Activated CD4-positive, alpha-beta memory T cell treated with anti-CD3 and anti-CD28 coated beads for 36 hours (primary cell): ENCODE data around the gene SMOC2. TPM values are rescaled to one million over a fixed set of nuclear protein-coding genes. Genes with fewer than 3 reads are reported as not detected.

Experiments
- CTCF ChIA-PET: fragments of 350-600 bp; sonication (Branson Sonifier 250); formaldehyde crosslinking; loops from one replicate; lab custom pipeline; 2021; ENCODE audit warnings: antibody characterized with exemption, inconsistent platforms; lab: Charles Lee
- POLR2A ChIA-PET: fragments of 350-600 bp; sonication (Branson Sonifier 250); formaldehyde crosslinking; loops from one replicate; lab custom pipeline; 2021; ENCODE audit warnings: antibody characterized with exemption; lab: Charles Lee
- DNase-seq: peaks from one replicate; pipeline ENCODE4 v3.0.0-alpha.2; 2020
- H3K27ac Mint-ChIP-seq: one replicate; pipeline ENCODE4 v1.8.0; 2021; ENCODE audit warnings: mixed read lengths
- H3K27me3 Mint-ChIP-seq: one replicate; pipeline ENCODE4 v1.8.0; 2021; ENCODE audit warnings: mixed read lengths
- H3K36me3 Mint-ChIP-seq: one replicate; pipeline ENCODE4 v1.8.0; 2021; ENCODE audit warnings: mixed read lengths
- H3K4me1 Mint-ChIP-seq: one replicate; pipeline ENCODE4 v1.8.0; 2021; ENCODE audit warnings: low read depth, mixed read lengths
- H3K4me3 Mint-ChIP-seq: one replicate; pipeline ENCODE4 v1.8.0; 2021; ENCODE audit warnings: mild to moderate bottlenecking, mixed read lengths
- H3K9me3 Mint-ChIP-seq: one replicate; pipeline ENCODE4 v1.8.0; 2021; ENCODE audit warnings: mixed read lengths
- intact Hi-C: fragments of 100-400 bp; cut with micrococcal nuclease; formaldehyde crosslinking; loops from one replicate; pipeline ENCODE4 v1.15.1; 2023
- total RNA-seq, 2 experiments: library from RNA; stranded (reverse); gene quantifications; one replicate each; pipeline ENCODE4 v1.2.3, GENCODE V29; 2021

Gene SMOC2
- total RNA-seq, 2 experiments from 2014 or later: not detected

DNA sequence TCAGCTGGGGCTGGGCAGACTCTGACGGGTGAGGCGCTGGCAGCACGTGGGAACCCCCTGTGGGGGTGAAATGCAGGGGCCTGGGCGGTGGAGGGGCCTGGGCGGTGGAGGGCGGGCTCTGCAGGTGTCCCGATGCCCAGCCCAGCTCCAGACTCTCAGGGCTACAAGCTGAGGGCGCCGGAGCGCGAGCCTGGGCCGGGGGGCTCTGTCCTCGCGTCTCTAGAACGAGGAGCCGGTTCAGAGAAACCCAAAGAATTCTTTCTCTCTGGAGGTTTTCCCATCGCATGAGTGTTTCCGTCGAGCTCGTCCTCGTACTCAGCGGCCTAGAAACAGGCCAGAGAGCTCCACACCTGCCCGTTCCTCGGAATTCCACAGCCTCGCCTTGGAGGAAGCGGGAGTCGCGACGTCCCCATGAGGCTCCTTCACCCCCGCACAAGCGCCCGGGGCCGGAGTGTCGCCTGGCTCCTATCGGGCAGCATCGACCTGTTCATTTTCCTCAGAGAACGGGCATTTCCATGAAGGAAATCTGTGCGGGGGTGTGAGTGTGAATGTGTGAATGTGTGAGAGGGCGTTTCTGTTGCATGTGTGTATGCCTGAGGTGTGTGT, 76.9 kb downstream of the SMOC2 start:
- Mint-ChIP-seq H3K4me3 (no peak overlapping the region), H3K27me3 (no peaks in the 10 kb centered on the region), H3K9me3 (no peaks in the 10 kb centered on the region), H3K27ac (no peak overlapping the region), H3K4me1 (no peaks in the 10 kb centered on the region), H3K36me3 (no peaks in the 10 kb centered on the region)
- ChIA-PET CTCF (interaction anchor here (1.2 kb wide), 1 partner anchor 17 kb away, joined by 3 read pairs; no protein-coding TSS in a partner anchor), POLR2A (no interaction called here)
- intact Hi-C loops: no loop called here
- DNase-seq: no peak

DNA sequence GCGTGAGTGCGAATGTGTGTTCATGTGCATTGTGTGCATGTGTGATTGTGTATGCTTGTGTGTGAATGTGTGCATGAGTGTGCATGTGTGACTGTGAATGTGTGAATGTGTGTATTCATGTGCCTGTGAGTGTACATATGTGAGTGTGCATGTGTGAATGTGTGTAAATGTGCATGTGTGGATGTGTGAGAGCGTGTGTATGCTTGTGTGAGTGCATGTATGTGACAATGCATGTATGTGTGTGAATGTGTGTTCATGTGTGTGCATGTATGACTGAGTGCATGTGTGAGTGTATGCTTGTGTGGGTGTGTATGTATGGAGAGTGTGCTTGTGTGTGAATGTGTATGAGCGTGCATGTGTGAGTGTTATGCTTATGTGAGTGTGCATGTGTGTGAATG, 77.4 kb downstream of the SMOC2 start:
- CTCF ChIA-PET: no interaction called here
- no peak for DNase-seq
- intact Hi-C loops: no loop called here
- H3K27ac Mint-ChIP-seq: no peak overlapping the region
- H3K27me3 Mint-ChIP-seq: no peaks in the 10 kb centered on the region
- POLR2A ChIA-PET: no interaction called here
- H3K36me3 Mint-ChIP-seq: no peaks in the 10 kb centered on the region
- H3K4me1 Mint-ChIP-seq: no peaks in the 10 kb centered on the region
- no peaks in the 10 kb centered on the region for H3K9me3 Mint-ChIP-seq
- no peak overlapping the region for H3K4me3 Mint-ChIP-seq

DNA sequence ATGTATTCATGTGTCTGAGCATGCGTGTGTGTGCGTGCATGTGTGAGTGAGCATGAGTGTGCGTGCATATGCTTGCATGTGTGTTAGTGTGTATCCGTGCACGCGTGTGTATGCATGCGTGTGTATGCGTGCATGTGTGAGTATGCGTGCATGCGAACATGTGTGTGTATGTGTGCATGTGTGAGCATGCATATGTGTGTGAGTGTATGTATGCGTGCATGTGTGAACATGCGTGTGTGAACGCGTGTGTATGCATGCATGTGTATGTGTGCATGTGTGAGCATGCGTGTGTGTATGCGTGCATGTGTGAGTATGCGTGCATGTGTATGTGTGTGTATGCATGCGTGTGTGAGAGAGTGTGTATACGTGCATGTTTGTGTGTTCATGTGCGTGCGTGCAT, 77.9 kb downstream of the SMOC2 start:
- no peak for DNase-seq
- Mint-ChIP-seq H3K4me3 (no peak overlapping the region), H3K27me3 (no peaks in the 10 kb centered on the region), H3K4me1 (no peaks in the 10 kb centered on the region), H3K27ac (no peak overlapping the region), H3K9me3 (no peaks in the 10 kb centered on the region), H3K36me3 (no peaks in the 10 kb centered on the region)
- CTCF ChIA-PET: no interaction called here
- POLR2A ChIA-PET: no interaction called here
- intact Hi-C loops: no loop called here

DNA sequence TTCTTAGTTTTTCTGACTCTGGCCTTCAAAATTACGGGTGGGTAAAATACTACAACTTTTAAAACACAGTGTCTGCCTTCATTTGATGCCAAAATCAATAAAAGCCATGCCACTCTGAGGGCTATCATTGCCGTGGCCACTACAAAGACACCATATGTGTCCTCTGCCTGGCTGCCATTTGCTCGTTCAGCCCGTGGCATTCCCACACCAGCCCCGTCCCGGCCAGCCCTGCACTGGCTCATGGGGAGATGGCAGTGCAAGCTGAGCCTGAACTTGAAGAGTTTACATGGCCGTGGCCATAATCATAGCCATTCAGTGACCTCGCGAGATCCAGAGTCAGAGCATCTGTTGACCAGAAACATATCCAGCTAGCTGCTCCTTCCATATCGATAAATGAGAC, 79.2 kb downstream of the SMOC2 start:
- no peak overlapping the region for H3K27ac Mint-ChIP-seq
- no peaks in the 10 kb centered on the region for H3K36me3 Mint-ChIP-seq
- no peak overlapping the region for H3K4me3 Mint-ChIP-seq
- no peaks in the 10 kb centered on the region for H3K9me3 Mint-ChIP-seq
- no peaks in the 10 kb centered on the region for H3K27me3 Mint-ChIP-seq
- ChIA-PET CTCF (no interaction called here), POLR2A (no interaction called here)
- intact Hi-C loops: no loop called here
- no peaks in the 10 kb centered on the region for H3K4me1 Mint-ChIP-seq
- DNase-seq: no peak

DNA sequence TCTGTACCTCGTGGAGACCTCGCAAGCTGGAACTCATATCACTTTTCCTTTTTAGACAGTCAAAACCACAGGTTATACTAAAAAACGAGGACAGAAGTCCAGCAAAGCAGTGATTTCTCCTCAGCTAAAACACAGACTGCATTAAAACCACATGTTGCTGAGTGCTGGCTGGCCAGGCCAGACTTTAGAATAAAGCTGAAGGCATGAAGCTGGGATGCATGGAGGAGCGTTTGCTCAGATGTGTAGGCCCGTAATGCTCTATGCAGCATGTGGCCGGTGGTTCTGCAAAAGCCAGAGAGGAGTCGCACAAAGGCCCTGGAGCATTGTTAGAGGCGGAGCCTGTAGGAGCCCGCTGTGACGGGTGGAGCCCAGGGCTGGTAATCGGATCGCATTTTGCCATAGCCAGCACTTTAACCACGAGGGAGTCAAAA, 83.6 kb downstream of the SMOC2 start:
- H3K27ac Mint-ChIP-seq: no peak overlapping the region
- H3K4me3 Mint-ChIP-seq: no peak overlapping the region
- DNase-seq: no peak
- POLR2A ChIA-PET: no interaction called here
- CTCF ChIA-PET: no interaction called here
- H3K27me3 Mint-ChIP-seq: peaks cover 3% of the 10 kb centered on the region
- intact Hi-C loops: no loop called here
- H3K4me1 Mint-ChIP-seq: no peaks in the 10 kb centered on the region
- no peaks in the 10 kb centered on the region for H3K9me3 Mint-ChIP-seq
- no peaks in the 10 kb centered on the region for H3K36me3 Mint-ChIP-seq

DNA sequence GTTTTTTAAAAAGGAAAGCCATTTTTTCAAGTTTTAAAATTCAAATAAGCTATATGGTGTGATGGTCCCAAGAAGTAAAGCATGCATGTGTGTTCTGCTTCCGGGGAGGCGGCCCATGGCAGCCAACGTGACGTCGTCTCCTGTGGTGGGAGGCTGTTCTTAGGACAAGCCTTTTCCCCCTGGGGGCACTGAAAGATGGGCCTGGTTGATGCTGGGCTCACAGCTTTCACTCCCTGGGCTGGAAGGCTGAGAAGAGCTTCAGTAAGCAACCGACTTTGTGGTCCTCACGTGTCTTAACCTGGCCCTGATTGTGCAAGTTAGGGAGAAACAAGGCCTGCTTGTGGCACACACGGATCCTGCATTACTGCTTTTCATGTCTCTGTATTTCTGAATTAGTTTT, 84.1 kb downstream of the SMOC2 start:
- POLR2A ChIA-PET: no interaction called here
- H3K36me3 Mint-ChIP-seq: no peaks in the 10 kb centered on the region
- H3K9me3 Mint-ChIP-seq: no peaks in the 10 kb centered on the region
- no peaks in the 10 kb centered on the region for H3K4me1 Mint-ChIP-seq
- CTCF ChIA-PET: no interaction called here
- no peak overlapping the region for H3K27ac Mint-ChIP-seq
- intact Hi-C loops: no loop called here
- DNase-seq: no peak
- H3K4me3 Mint-ChIP-seq: no peak overlapping the region
- H3K27me3 Mint-ChIP-seq: peaks cover 3% of the 10 kb centered on the region

DNA sequence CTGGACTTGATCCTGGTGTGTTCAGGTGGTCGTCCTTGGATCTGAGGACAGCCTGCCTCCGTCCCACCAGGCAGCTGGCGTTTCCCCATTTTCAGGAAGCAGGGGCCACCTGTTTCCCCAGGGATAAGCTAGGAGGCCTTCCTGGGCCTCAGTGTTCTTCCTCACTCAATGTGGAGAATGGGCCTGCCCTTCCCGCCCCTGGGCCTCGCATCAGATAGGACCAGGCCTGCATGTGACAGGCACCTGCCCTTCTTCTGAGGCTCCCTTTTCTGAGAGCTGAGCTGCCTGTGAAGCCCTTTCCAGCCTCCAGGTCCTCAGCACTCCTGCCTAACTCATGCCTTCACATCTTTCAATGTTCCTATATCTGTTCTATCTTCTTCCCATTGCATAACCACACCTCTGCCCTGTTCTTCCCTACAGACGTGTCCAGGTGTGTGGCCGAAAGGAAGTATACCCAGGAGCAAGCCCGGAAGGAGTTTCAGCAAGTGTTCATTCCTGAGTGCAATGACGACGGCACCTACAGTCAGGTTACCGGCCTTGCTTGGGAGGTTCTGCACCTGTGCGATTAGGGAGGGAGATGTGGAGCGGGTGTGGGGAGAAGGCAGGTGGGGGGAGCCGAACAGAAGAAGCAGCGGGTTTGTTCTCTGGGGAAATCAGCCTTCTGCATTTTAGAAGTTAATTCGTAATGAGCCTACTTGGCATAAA, 85.1 kb downstream of the SMOC2 start:
- DNase-seq: no peak
- ChIA-PET CTCF (no interaction called here), POLR2A (no interaction called here)
- Mint-ChIP-seq H3K27ac (no peak overlapping the region), H3K4me1 (no peaks in the 10 kb centered on the region), H3K36me3 (no peaks in the 10 kb centered on the region), H3K27me3 (peaks cover 3% of the 10 kb centered on the region), H3K9me3 (no peaks in the 10 kb centered on the region), H3K4me3 (no peak overlapping the region)
- intact Hi-C loops: no loop called here

DNA sequence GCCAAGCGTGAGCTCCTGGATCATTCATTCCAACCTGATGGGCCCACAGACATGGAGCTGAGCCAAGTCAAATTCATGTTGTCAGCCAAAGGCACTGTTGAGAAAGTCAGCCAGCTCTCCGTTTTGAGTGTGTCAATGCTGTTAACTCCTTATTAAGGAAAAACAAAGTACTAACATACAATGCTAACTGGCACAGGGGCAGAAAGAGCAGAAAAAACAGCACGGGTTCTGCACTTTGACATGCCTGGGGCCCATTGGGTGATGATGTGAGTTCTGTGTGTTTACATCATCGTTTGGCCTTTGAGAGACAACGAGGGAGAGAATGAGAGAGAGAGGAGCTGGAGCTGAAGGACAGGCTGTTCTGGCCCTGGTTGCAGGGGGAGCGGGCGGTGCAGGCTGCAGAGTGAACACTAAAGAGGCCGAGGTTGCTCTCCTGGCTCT, 85.9 kb downstream of the SMOC2 start:
- CTCF ChIA-PET: no interaction called here
- no peak overlapping the region for H3K27ac Mint-ChIP-seq
- H3K9me3 Mint-ChIP-seq: no peaks in the 10 kb centered on the region
- H3K27me3 Mint-ChIP-seq: peaks cover 3% of the 10 kb centered on the region
- no peaks in the 10 kb centered on the region for H3K36me3 Mint-ChIP-seq
- no peak overlapping the region for H3K4me3 Mint-ChIP-seq
- intact Hi-C loops: no loop called here
- no peak for DNase-seq
- no peaks in the 10 kb centered on the region for H3K4me1 Mint-ChIP-seq
- POLR2A ChIA-PET: no interaction called here

DNA sequence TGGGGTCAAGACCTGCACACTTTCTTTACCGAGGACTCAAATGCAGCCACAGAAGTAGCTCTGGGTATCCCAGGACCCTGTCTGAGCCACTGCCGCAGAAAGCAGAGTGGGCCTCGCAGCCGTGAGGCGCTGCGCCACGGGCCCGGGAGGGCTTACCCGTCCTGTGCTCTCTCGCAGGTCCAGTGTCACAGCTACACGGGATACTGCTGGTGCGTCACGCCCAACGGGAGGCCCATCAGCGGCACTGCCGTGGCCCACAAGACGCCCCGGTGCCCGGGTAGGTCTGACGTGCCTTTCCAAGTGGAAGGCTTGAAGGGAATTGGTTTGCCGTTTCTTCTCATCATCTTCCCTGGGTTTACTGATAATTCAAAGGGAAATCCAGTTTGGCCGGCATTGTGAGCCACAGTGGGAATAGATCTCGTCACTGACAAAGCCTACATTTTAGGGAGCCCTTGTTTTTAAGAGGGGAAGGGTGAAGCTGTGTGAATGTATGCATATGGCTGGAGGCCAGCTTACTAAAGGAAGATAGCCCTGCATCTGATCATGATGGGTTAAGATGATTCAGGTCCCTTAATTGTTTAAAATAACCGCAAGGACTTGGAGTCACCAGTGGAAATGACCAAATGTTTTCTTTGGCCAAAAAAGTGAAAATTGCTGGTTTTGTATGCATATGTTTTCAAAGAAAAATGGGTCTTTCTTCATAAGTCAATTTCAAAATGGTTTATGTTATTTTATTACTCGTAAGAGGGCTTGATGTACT, 86.6 kb downstream of the SMOC2 start:
- no peak overlapping the region for H3K27ac Mint-ChIP-seq
- no peaks in the 10 kb centered on the region for H3K9me3 Mint-ChIP-seq
- ChIA-PET POLR2A (no interaction called here), CTCF (no interaction called here)
- H3K4me1 Mint-ChIP-seq: no peaks in the 10 kb centered on the region
- no peak overlapping the region for H3K4me3 Mint-ChIP-seq
- no peaks in the 10 kb centered on the region for H3K36me3 Mint-ChIP-seq
- intact Hi-C loops: no loop called here
- H3K27me3 Mint-ChIP-seq: peaks cover 3% of the 10 kb centered on the region
- DNase-seq: no peak

DNA sequence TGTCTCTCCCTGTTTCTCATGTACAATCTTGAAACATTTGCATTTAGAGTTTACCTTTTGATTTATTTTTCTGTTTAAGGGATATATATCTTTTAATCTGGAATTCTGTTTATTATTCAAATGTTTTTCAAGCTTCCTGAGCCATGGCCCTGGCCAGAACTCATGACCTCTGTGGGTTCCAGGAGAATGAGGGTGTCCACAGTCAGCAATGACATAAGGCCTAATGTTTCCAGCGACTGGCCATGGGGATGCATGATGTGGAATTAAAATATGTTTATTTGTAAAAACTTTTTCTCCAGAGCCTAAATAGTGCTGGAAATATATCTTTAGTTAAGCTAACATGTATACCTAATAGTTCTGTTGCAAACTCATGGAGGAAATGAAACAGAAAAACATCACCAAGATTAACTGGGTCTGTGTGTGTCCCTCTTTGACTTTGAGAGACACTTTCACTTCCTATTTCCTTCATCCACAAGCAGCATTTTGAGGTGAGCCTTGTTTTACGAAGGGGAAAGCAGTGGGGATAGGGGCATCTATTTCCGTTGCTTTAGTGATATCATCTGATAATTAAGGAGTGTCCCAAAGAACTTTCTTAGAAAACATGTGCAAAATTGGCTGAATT, 87.6 kb downstream of the SMOC2 start:
- DNase-seq: no peak
- POLR2A ChIA-PET: no interaction called here
- Mint-ChIP-seq H3K4me1 (no peaks in the 10 kb centered on the region), H3K27ac (no peak overlapping the region), H3K36me3 (no peaks in the 10 kb centered on the region), H3K4me3 (no peak overlapping the region), H3K9me3 (no peaks in the 10 kb centered on the region), H3K27me3 (peaks cover 3% of the 10 kb centered on the region)
- intact Hi-C loops: no loop called here
- CTCF ChIA-PET: no interaction called here

DNA sequence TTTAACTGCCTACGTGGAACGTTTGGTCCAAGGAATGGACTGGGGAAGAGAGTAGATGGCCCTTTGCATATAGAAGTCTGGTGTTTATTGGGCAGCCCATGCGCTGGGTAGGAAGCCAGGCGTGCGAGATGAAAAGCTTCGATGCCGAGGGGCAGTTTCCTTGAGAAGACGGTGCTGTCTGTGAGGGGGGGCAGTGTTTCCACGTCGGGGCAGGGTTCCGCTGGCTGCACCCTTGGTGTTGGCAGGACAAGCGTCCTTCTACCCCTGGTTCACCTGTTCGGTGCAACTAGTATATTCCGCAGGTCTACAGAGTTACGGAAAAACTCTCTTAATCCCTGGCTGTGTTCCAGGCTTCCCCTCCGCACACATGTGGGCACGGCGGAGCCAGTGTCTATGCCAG, 88.2 kb downstream of the SMOC2 start:
- intact Hi-C loops: no loop called here
- no peak for DNase-seq
- Mint-ChIP-seq H3K4me3 (no peak overlapping the region), H3K4me1 (no peaks in the 10 kb centered on the region), H3K36me3 (no peaks in the 10 kb centered on the region), H3K27ac (no peak overlapping the region), H3K9me3 (no peaks in the 10 kb centered on the region), H3K27me3 (peaks cover 3% of the 10 kb centered on the region)
- ChIA-PET POLR2A (no interaction called here), CTCF (no interaction called here)

DNA sequence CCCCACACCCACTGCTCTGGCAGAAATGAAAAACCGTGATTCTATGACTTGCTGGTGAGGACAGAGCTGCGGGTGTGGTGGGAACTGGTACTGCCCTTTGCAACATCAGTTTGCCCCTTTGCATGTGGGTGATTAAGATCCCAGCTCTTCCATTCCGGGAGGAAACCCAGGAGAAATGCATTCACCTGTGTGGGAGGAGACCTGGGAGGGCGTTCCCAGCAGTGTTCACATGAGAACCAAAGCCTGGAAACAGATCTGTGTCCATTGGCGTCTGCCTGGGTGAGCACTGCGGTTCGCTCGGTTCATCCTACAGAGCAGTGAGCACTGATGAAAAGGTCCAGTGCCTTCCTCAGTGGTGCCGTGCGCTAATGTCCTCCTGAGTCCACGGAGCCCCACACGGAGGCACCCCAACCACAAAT, 89.7 kb downstream of the SMOC2 start:
- Mint-ChIP-seq H3K4me1 (no peaks in the 10 kb centered on the region), H3K9me3 (no peaks in the 10 kb centered on the region), H3K27ac (no peak overlapping the region), H3K27me3 (peaks cover 3% of the 10 kb centered on the region), H3K4me3 (no peak overlapping the region), H3K36me3 (no peaks in the 10 kb centered on the region)
- no peak for DNase-seq
- CTCF ChIA-PET: interaction anchor here (0.6 kb wide), 1 partner anchor 590 kb away, joined by 3 read pairs; no protein-coding TSS in a partner anchor
- intact Hi-C loops: no loop called here
- POLR2A ChIA-PET: no interaction called here
